ENCODE data around the gene EGFR. TPM values are rescaled to one million over a fixed set of nuclear protein-coding genes. Genes with fewer than 3 reads are reported as not detected.

EGFR gene
- total RNA-seq, 4 donors from 2014 or later: 87.2 to 124 (median 94.5) TPM

- TF ChIP-seq CTCF (IDR thresholded peaks at IDR 0.05): no peak
- DNase-seq (ENCODE audit: low spot score) (no peak), ATAC-seq (ENCODE audit: low FRiP score) (no peak)
Observed at GRCh38 chr7:55150709-55151451, 132.1 kb downstream of the EGFR start.

GRCh38 chr7:55152516-55152915 lies 133.7 kb downstream of the EGFR start:
- DNase-seq (ENCODE audit: low spot score): no peak
- peak; percentile 28 for ATAC-seq (ENCODE audit: low FRiP score)
- TF ChIP-seq CTCF (IDR thresholded peaks at IDR 0.05): no peak

GRCh38 chr7:55154096-55154495 lies 135.3 kb downstream of the EGFR start:
- ATAC-seq (ENCODE audit: low FRiP score) (no peak), DNase-seq (ENCODE audit: low spot score) (no peak)
- TF ChIP-seq CTCF (IDR thresholded peaks at IDR 0.05): no peak

GRCh38 chr7:55155351-55156117 lies 136.7 kb downstream of the EGFR start:
- ATAC-seq (ENCODE audit: low FRiP score) (no peak), DNase-seq (ENCODE audit: low spot score) (no peak)
- TF ChIP-seq CTCF (IDR thresholded peaks at IDR 0.05): no peak

- ATAC-seq (ENCODE audit: low FRiP score) (no peak), DNase-seq (ENCODE audit: low spot score) (no peak)
- no peak for TF ChIP-seq CTCF (IDR thresholded peaks at IDR 0.05)
Observed at GRCh38 chr7:55156919-55157763, 138.3 kb downstream of the EGFR start.

- DNase-seq (ENCODE audit: low spot score) (no peak), ATAC-seq (ENCODE audit: low FRiP score) (no peak)
- no peak for TF ChIP-seq CTCF (IDR thresholded peaks at IDR 0.05)
Observed at GRCh38 chr7:55157764-55158105, 138.9 kb downstream of the EGFR start.

Data from omental fat pad (tissue), 4 donors.